GM21619 (cell line): ENCODE measurements around the gene RABL2B.

Experiments used
- ATAC-seq: cut with Tn5 transposase; IDR thresholded peaks from one replicate; pipeline ENCODE4 v1.9.1; 2021; ENCODE audit not compliant: unreplicated experiment

The RABL2B gene

DNA sequence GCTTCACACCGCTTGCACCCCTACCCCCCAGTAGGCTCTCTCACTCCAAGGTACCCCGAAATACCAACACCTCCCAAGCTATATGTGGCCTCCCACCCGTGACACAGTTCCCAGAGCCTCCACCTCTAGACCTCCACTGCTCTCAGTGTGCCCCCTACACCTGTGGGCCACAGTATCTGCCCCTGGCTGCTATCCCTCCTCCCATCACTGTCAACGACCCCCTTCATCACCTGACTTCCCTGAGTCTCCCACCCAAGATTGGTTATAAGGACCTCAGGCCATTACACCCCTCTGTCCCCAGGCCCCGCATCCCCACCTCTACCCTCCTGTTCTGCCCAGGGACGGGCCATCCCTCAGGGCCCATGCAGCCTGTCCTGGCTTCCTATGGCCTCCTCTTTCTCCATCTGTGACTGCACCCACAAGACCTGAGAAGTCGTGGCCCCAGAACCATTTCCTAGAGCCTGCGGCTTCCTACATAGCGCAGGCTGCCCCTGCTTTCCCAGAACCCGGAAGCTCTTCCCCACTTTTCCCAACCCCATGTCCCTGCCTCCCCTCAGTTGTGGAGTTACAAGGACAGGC is 44.7 kb downstream of the RABL2B start:
- ATAC-seq = no peak

DNA sequence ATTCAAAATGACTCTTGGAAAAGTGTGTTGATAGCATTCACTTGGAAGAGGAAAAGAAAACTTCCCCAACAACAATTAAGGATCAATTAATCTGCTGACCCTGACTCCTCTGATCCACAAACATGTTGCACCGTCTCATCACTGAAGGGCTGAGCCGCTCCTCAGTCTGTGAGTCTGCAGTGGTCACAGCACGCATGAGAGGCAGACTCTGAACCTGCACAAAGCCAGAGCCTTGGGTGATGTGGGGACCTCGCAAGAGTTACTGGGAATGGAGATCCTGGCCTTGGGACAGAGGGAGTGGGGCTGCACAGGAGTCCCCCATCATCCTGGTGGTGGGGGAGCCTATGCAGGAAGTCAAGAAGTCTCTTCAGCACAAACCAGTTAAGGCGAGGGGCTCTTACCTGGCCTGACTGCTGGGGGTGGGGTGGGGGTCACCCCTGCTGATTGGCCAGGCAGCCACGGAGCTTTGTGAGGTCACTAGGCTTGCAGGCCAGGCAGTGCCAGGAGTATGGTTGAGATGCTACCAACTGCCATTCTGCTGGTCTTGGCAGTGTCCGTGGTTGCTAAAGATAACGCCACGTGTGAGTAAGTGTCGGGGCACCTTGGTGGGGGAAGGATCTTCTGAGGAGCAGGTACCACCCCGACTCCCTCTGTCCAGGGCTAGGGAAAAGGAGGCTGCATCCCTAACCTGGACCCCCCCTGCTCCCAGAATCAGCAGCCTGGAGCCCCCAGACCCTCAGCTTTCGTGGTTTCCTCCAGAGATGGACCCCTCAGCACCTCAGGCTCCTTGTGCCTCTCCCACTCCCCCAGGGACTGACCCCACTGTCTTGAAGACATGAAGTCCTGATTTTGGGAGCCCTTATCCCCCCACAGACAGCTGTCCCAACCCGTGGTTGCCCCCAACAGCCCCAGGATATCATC is 45.4 kb downstream of the RABL2B start, which contains the start of gene ACR:
TSS of gene ACR (plus strand) at position 477 of the 921 bp plus-strand sequence. CDS start at position 509, 32 bp downstream.
- no peak for ATAC-seq

DNA sequence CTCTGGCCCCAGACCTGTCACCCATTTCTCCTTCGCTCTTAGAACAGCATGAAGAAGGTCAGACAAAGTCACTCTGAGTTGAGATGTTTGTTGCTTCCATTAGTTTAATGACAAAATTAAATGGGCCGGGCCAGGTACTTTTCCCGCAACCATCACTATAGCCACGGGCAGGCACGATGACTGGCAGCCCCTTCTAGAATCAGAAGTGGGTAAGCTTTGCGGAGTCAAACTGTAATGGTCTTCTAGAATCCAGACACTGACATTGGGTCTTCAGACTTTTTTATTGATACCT is 47.8 kb downstream of the RABL2B start:
- ATAC-seq = no peak

DNA sequence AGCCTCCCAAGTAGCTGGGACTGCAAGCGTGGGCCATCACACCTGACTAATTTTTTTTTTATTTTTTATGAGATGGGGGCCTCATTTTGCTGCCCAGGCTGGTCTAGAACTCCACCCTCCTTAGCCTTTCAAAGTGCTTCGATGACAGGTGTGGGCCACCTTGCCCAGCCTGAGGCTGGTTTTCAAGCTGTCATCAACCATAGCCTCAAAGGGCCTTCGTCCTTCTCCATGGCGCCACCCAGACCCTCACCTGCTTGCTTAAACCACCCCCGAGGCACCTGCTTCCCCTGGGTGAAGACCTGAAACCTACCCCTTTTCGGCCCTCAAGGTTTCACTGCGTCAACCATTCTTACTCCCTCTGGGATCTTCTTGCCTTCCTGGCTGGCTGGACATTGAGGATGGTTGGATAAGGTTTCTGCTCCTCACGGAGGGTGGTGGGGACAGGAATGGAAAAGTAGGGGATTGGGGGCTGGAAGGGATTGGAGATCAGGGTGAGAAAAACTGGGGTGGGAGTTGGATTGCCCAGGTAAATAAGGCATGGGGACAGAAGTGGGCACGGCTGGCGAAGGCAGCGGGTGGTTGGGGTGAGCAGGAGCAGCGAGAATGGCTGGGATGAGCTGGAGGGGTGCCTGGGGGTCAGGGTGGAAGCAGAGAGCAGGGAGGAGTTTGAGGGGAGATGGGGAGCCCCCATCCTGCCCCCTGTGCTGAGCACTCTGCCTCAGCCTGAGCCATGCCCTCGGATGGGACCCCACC is 48.3 kb downstream of the RABL2B start:
- ATAC-seq = no peak

DNA sequence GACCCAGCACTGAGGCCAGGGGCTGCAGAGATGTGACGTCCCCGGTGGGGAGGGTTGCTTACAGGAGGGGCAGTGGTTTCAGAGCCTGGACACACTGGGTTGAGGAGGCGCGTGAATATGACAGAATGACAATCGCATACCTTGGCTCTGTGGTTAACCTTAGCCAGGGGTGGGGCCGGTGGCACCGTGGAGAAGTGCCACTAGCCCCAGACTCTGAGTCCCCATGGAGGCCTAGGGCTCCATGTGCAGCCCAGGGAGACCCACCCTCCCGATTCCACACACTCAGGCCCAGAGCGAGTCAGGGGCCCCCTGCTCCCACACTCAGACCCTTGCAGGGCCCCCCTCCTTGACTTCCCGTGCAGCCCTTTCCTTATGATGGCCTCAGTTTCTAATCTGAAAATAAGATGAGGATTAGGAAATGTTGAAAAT is 49.1 kb downstream of the RABL2B start:
- ATAC-seq = no peak

DNA sequence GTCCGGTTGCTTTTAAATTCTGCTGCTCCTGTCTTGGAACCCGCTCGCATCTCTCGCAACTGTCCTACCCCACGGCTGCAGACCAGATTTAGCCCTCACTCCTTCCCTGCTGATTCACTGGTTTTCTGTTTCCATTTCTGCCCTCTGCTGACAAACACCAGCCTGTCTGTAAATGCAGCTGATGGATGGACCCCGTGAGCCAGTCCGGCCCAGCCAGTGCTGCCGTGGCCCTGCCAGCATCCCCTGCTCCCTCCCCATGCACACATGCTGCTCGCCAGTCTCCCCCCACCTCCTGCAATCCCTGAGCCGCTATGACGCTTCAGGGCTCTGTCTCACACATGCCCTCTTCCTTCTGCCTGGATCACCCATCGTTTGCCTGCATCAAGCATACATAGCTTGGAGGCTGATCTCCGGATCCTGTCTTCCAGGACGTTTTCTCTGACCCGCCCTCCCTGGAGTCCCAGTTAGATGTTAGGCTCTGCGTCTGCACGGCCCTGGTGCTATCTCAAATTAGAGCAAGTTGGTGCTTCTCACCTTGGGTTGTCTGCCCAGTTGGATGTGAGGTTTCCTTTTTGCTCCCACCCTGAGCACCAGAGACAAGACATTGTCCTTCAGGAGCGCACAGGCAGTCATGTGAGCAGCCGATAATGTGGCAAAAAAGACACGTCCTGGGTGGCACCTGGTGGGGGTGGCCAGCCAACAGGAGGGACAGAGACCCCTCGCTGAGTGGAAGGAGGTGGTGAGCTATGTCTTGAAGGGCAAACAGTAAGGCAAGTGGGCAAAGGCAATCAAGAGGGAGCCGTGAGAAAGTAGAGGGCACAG is 49.7 kb downstream of the RABL2B start:
- ATAC-seq = no peak

DNA sequence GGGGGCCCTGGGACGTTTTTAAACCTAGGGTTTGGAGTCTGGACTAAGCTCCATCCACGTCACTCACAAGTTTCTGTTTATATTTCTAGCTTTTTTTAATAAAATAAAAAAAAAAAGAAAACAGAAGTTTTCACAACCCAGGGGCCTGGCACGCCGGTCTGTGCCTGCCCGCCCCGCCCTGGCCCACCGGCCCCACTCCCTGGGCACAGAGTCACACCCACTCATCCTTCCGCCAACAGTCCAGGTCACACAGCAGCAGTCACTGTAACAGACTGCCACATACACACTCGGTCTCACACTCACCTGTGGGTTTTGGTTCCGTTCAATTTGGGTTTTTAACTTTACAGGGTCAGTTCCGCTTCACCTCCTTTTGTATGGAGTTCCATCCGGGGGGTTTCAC is 50.8 kb downstream of the RABL2B start:
- no peak for ATAC-seq

DNA sequence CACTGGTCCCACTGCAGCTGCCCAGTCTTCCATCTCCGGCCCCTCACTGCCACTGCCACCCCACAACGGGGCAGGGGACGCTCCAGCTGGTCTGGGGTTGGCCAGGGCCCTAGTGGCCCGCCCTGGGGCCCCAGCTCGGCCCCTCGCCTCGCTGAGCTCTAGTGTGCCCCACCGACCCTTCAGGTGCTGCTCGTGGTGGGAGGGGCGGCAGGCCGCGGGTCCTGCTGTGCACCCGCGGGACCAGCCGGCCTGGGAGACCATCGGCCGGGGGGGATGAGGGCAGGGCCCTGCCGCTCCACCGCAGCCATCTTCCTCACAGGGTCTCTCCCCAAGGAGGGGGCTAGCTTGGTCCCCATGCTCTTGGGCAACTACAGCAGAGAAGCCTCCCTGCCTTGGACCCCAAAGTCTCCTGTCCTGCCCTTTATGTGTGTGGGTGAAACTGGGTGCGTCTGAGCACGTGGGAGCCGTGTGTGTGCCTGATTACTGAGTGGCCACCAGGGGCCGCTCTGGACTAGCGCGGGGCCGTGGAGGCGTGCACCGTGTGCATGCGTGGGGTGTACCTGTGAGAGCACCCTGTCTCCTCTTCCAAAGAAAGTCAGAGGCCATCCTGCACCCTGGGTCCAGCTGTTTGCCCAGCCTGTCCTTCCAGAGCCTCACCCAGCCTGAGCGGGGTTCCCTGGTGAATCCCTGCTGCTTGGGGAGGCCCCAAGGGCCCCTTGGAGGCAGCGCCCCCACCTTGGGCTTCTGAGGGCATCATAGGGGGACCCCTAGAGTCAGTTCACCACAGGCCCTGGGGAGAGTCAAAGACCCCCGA is 51.4 kb downstream of the RABL2B start:
- ATAC-seq = no peak

DNA sequence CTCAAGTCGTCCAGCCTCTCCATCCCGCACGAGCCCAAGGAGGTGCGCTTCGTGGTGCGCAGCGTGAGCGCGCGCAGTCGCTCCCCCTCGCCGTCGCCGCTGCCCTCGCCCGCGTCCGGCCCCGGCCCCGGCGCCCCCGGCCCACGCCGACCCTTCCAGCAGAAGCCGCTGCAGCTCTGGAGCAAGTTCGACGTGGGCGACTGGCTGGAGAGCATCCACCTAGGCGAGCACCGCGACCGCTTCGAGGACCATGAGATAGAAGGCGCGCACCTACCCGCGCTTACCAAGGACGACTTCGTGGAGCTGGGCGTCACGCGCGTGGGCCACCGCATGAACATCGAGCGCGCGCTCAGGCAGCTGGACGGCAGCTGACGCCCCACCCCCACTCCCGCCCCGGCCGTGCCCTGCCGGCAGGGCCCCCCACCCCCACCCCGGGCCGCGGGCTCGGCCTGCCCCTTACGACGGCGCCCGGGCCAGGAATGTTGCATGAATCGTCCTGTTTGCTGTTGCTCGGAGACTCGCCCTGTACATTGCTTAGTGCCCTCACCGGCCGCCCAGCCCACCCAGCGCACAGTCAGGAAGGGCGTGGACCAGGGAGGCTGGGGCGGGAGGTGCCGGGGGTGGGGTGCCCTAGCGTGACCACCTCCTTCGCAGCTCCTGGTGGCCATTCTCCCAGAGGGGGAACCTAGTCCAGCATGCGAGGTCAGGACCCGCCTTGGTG is 52.3 kb downstream of the RABL2B start:
- ATAC-seq = no peak

DNA sequence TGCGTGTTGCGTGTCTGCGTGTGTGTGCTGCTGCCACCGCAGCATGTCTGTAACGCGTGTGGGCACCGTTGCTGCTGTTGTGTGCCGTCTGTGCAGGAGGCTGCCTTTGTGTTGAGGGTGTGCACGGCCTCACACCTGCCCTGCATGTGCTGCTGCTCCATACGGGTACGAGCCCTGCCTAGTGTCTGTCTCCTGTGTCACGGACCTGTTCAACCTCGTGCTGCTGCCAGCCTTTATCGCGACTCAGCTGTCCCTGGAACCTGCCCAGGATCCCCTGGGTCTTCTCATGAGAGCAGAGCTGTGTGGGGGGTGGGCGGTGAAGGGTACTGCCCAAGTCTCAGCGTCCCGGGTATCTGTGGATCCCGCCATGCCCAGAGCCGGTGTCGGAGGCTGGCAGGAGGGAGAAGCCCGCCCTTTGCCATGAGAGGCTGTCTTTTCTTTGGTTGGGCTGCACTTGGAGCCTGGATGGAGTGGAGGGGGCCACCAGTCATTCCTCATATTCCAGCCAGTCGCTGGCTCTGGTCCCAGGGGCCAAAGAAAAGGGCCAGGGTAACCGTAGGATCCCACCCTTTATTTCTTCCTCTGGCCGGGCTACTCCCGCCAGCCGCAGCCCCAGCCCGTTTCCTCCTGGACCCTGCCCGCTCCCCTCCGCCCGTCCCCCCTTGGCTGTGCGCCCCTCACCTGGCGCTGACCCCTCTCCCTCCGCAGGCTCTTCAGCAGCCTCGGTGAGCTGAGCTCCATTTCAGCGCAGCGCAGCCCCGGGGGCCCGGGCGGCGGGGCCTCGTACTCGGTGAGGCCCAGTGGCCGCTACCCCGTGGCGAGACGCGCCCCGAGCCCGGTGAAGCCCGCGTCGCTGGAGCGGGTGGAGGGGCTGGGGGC is 53.2 kb downstream of the RABL2B start:
- ATAC-seq = no peak

DNA sequence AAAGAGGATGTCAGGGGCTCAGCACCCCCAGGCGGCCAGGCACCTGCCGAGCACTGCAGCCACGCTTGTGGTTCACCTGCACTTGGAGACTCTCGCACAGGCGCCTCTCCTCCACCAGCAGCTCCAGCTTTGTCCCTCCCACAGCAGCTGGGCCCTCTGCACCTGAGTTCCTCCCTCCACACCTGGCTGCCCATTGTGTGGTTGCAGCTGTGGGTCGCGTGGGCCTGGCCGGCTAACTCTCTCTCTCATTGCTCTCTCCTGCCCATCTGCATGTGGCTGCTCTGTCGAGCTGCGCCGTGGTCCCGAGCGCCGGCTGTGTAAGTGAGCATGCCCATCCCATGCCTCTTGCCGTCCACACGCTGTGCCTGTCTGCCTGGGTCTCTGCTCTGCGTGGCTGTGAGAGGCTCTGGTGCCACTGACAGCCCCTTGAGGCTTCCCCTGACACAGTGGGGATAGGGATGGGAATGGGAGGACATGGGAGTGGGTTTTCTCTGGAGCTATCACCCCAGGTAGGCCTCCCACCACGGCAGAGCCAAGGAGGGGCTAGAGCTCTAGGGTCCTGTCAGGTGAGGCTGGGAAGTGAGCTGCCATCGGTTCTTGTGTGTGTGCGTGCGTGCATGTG is 53.9 kb downstream of the RABL2B start:
- no peak for ATAC-seq

DNA sequence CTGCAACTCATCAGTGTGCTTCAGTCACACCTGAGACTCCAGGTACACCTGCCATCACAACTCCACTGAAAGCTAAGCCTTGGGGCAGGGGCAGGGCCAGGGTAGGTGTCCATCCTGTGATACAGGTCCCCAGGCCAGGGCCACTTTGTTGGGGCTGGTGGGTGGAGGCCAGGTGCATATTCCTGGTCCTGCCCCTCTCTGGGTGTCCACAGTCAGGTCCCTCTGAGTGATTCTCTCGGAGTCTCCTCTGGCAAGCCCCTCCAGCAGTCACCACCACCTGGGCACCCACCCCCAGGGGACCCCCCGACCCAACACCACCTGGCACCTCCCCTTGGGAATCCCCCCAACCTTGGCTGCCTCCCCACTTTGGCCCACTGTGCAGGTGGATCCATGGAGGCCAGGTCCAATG is 54.9 kb downstream of the RABL2B start:
- ATAC-seq = no peak

DNA sequence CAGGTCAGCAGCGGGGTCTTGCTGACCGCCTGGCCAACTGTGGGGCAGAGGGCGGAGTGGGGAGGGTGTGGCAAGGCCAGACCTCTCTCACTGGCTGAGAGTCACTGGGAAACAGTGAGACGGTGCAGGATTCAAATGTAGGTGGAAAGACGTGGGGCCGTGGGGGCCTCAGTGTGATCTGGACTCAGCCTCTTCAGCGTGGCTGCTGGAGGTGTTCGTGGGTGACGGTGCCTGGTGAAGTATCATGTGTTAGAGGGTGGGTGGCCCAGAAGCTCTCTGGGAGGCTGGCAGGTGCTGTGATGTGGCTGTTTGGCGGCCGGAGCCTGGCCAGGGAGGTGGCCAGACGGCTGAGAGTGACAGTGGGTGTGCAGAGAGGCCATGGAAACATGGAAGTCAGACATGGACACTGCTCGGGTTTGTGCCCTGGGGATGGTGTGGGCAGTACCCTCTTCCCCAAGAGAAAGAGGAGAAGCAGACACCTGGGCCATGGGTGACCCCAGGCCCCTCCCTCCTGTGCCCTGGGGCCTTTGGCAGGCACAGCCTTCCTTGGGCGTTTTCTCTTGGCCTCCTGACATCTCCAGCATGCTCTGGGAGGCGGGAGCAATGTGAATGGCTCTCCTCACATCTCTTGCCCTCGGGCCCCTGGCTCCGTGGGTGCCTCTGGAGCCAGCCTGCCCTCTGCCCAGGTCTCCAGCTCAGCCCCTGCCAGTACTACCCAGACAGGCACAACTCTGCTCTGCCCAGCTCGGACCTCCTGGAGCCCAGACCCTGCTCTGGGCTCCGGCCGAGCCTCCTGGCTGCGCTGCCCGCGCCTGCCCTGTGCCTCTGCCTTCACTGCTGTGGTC is 55.5 kb downstream of the RABL2B start:
- ATAC-seq = no peak

DNA sequence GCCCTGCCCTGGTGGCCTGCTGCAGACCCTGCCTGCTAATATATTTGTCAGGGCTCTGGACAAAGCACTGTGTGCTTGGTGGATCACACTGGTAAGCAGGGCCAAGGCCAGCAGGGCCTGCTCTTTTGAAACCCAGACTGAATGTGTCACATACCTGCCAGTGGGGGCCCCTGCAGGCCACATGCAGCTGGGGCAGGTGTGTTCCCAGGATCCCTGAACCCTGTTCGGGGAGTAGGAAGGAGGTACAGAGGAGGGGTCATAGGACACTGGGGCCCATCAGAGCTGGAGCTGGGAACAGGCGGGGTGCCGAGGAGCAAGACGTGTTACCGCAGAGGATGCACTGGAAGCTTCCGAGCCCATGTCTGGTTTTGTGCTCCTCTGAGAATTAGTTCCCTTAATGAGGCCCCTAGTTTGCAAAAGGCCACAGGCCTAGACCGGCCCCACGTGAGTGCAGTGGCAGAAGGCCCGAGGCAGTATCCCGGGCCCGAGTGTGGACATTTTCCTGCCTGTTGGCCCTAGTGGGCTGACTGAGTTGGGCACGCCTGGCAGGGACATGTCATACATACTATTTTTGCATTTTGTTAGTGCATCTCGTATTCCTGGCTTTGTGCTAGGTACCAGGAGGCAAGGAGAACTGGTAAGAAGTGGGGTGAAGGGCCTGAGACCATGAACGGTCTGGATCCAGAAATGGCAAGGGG is 56.6 kb downstream of the RABL2B start:
- no peak for ATAC-seq

DNA sequence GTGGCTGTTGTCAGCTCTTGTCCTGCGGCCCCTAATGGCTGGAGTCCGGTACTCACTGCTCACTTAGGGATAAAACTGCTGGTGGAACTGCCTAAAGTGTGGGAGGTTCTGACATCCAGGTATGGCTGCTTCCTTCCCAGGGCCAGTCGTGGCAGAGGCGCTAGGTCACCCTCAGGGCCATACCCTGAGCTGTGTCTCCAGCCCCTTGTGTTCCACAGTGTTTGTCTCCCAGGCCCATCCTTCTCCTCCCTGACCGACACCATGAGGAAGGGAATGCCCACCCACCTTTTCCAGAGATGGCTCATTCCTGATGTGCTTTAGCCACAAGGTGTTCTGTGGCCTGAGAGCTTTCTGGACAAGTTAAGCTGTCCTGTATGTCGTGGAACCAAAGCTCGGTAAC is 57.8 kb downstream of the RABL2B start:
- no peak for ATAC-seq

DNA sequence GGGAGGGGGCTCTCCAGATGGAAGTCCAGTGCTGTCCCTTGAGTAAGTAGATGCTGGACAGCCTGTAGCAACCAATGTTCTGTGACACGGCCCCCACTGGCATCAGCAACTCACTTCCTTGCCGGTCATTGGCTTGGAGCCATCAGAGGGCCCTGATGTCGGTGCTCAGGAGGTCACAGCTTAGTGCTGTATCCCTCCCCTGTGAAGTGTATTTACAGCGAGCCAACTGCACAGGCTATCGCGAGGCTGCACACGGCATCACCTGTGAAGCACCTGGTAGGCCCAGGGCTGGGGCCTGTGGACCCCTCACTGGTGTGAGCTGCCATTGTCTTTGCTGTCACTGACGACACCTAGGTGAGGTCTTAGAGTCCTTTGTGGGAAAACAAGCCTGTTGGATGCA is 58.8 kb downstream of the RABL2B start:
- ATAC-seq = no peak

DNA sequence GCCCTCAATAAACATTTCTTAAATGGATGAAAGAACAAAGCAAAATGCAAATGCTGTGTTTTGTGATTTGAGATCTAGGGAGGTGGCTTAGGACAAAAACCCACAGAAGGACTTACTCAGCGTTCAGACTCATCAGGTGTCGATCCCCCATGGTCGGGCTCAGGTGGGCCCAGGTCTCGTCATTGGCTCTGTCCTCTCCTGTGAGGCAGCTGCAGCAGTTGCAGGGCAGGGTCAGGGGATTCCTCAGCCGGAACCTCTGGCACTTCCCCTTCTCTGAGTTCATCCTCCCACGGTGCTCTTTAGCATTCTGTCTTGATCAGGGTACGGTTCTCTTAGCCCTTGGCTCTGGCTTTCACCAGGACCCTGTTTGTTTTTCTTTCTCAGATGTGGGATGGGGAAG is 59.4 kb downstream of the RABL2B start:
- ATAC-seq = no peak
